Measurements from ENCODE around the gene SERF1B.
"Not testable (repeated sequence)": the region's sequence is repeated elsewhere in the genome, so short reads cannot be mapped to it uniquely, and the experiment has no call there.

DNA sequence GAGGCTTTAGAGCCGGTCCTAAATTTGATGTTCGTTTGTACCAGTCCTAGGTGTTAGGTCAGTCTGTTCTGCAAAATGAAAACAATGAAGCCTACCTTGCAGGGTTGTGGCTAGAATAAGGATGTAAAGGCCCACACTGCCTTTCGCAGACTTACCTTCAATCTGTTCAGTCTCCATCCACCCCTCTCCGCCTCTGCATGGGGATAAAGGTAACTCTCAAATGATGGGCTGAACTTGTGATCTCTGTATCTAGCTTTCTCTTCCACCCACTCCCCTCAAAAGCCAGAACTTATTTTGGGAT lies 744 bp downstream of the SERF1B start:
- TF ChIP-seq, protein P1, sequence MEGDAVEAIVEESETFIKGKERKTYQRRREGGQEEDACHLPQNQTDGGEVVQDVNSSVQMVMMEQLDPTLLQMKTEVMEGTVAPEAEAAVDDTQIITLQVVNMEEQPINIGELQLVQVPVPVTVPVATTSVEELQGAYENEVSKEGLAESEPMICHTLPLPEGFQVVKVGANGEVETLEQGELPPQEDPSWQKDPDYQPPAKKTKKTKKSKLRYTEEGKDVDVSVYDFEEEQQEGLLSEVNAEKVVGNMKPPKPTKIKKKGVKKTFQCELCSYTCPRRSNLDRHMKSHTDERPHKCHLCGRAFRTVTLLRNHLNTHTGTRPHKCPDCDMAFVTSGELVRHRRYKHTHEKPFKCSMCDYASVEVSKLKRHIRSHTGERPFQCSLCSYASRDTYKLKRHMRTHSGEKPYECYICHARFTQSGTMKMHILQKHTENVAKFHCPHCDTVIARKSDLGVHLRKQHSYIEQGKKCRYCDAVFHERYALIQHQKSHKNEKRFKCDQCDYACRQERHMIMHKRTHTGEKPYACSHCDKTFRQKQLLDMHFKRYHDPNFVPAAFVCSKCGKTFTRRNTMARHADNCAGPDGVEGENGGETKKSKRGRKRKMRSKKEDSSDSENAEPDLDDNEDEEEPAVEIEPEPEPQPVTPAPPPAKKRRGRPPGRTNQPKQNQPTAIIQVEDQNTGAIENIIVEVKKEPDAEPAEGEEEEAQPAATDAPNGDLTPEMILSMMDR (conservative IDR thresholded peaks at IDR 0.05; ENCODE audit: low read length), result not testable (repeated sequence)
- not testable (repeated sequence) for TF ChIP-seq EZH2phosphoT487 (IDR thresholded peaks at IDR 0.05; ENCODE audit: borderline replicate concordance, low read depth, low read length)

Data from OCI-LY7 (cell line).